NAMALWA (cell line): ENCODE data around the gene GGCX.
"Not testable (repeated sequence)": the region's sequence is repeated elsewhere in the genome, so short reads cannot be mapped to it uniquely, and the experiment has no call there.

ENCODE experiments used
- DNase-seq: peaks from one replicate; pipeline ENCODE4 v3.0.0-alpha.2; 2015; ENCODE audit warnings: low spot score

The GGCX gene

GRCh38 chr2:85594715-85595300 lies 33.5 kb upstream of the GGCX start:
- DNase-seq, result no peak

DNA sequence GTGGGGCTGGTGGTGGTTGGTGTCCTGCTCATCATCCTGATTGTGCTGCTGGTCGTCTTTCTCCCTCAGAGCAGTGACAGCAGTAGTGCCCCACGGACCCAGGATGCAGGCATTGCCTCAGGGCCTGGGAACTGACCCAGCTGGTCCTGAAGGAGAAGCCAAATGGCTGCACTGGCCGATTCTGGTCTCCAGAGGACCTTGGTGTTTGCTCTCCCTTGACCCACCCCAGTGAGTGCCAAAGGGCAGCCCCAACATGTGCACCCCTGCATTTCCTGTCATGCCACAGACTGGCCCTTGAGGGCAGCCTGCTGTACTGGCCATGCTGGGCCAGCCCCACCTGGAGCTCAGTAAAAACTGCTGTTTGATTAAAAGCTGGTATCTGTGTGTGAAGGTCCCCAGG lies 31.7 kb upstream of the GGCX start:
- DNase-seq, result no peak

DNA sequence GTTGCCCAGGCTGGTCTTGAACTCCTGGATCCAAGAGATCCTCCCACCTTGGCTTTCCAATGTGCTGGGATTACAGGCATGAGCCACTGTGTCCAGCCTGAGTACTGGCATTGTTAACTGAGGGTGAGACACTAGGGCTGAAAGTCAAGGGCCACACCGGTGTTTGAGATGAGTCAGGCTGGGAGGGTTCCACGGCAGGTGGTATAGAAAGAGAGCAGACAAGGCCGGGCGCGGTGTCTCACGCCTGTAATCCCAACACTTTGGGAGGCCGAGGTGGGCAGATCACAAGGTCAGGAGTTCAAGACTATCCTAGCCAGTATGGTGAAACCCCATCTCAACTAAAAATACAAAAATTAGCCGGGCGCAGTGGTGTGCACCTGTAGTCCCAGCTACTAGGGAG lies 31.0 kb upstream of the GGCX start:
- DNase-seq, result not testable (repeated sequence)

GRCh38 chr2:85591563-85591962 lies 30.3 kb upstream of the GGCX start:
- no peak for DNase-seq

GRCh38 chr2:85590950-85591349 lies 29.7 kb upstream of the GGCX start:
- no peak for DNase-seq

DNA sequence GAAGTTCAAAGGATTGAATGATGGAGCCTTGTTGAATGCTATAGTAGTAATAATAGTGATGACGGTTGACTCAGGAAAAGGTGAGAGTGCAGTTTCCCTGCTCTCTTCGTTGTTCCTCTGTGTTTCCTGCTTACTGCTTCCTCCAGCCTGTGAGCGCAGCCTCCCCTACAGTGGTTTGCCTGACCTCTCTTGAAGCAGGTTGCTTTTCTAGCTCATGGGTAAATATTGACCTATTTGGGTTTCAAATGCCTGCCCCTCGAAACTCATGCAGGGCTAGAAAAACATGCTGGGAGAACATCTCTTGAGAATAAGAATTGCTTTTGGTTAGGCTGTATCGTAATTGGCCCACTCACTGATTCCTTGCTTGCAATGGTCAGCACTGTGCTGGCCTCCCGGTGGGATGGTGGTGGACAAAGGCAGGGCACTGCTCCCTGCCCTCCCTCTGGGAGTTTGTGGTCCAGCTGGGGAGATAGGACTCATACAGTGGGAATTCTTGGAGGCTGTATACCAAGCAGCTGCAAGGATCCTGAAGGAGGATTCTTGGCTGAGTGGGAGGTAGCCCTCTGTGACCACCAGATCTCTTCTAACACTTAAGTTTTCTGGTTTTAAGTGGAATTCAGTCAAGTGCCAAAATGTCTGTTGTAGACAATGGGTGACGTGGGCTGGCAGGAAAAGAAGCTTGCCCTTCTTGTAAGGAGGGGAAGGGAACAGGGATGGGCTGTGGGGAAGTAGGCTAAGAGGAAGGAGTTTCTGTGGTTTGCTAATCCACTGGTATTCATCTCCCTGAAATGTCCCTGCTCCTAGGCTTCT lies 28.9 kb upstream of the GGCX start:
- no peak for DNase-seq

DNA sequence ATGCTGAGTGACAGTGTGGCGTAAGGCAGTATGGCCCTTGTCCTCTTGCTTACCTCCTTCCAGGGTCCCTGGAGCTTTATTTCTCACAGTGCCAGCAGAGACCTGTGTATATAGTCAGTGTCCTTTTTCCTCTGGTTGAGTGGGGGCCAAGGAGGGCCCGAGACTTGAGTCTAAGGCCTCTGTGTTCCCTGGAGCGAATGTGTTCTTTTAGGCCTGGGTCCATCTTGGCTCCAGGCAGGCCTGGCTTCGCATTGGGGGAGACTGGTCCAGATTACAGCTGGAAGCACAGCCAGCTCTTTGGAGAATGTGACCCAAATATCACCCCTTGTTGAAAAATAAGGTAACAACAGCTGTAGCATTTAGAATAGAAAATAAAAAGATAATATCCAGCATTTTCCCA lies 27.9 kb upstream of the GGCX start:
- DNase-seq, result no peak

GRCh38 chr2:85588645-85589044 lies 27.4 kb upstream of the GGCX start:
- DNase-seq, result no peak

DNA sequence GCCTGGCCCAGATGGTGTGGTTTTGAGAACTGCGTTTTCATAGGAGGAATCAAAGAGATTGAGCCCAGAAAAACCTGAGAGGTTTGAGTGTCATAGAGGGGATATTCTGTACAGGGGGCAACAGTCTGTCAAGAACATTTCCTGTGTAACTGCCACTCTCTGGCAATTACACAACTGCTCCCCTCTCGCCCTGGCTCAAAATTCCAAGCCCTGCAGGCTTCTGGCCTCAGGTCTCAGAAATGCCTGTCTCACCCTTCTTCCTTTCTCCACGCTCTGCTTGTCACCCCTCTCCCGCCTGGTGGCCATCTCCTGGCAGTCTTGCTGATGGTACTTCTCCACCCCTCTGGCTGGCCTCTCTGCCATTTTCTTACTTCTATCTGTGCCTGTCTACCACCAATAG lies 26.9 kb upstream of the GGCX start:
- no peak for DNase-seq

GRCh38 chr2:85585781-85586105 lies 24.4 kb upstream of the GGCX start:
- no peak for DNase-seq

DNA sequence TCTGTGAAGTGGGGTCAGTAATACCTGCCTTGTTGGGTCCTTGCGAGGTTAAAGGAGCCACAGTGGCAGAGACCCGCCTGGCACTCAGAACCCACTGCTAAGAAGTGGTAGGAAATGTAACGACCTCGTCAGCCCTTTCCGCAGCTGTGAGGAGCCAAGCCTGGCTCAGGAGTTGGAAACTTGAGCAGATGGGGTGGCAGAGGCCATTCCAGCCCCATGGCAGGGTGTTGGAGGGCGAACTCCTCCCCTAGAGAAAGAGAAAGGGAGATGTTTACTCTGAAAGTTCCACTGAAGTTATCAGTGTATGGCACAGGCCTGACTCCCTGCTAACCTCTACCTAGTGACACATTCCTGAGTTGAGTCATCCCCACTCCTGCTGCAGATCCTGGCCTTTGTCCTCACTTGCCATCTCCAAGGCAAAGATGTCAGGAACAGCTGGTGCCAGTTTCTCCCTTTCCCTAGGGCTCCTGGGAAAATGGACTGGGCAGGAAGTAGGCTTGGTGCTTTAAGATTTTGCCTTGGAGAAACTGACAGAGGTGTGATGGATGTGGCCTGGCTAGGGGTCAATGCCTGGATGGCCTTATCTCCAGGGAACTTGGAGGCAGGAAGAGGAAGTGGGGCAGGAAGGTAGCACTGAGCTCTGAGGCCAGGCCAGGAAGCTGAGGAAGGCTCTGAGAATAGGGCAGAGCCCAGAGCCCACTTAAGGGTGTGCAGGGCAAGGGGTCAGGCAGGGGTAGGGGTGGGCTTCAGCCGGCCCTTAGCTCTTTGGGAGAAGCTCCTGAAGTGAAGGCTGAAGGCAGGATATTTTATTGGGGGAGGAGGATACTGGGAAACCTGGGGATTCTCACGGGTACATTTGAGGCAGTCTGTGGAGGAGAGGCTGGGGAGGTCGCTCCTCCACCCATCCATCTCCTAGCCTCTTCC lies 23.8 kb upstream of the GGCX start:
- no peak for DNase-seq

DNA sequence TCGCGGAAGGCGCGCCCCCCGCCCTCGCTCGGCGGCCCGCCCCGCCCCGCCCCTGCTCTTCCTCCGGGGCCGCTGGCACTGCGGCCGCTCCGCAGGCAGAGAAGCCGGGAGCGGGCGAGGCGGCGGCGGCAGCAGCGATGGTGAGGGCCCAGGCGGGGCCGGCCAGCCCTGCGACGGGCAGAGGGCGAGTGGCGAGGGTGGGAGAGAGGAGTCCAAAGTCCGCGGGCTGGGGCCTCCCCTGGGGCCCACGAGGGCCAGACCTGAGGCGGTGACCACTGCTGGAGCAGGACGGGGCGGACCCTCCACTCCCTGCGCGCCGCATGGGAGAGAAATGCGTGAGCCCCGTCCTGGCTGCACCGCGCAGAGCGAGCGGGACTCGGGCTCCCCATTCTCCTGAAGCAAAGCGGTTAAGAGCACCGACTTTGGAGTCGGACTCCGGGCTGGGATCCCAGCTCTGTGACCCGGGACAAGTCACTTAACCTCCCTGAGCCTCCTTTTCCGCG lies 23.1 kb upstream of the GGCX start, which contains the start of gene VAMP5:
VAMP5 (plus strand) TSS at position 78 of the 503 bp plus-strand sequence; CDS start at position 138, 60 bp downstream.
- DNase-seq, result no peak

DNA sequence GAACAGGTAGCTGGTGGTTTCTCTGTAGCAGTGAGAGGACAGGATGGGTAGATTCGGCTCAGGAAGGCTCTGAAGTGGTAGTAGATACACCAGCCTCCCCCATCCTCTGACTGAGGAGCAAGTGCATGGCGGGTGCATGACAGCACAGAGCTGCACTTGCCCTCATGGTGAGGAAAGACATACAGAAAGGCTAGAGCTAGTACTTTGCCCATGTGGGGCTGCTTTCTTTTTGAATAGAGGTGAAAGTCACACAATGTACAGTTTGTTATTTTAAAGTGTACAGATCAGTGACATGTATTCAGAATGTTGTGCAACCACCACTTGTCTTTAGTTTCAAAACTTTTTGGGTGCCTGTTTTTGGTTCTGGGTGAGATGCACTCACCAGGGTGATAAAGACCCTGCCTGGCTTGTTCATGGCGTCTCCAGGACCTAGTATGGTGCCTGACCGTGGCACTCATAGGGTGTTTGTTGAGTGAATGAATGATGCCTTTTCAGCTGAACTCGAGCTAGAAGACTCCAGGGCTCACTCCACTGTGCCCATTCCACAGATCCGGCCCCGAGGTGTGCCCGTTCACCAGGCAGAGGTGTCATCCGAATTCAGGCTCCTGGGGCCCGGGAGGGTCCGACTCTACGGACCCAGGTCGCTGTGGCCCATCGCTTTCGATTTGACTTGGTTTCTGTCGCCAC lies 22.5 kb upstream of the GGCX start:
- no peak for DNase-seq

- DNase-seq, result no peak
Observed at GRCh38 chr2:85582492-85582891, 21.2 kb upstream of the GGCX start.

DNA sequence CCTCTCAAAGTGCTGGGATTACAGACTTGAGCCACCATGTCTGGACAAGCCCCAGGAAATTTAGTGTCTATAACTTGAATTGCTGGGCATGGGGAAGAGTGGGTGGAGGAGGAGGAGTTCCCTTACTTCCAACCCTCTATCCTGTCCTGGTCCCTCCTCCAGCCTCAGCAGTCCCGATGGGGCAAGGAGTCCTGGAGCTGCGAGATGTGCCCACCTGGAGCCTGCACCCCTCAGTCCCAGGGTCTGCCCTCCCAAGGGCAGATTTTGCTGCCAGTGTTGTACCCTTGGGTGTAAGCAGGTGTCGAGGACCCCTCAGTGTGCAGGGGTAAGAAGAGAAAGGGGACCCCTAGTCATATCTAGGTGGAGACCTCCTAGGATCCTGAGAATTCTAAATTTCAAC lies 18.9 kb upstream of the GGCX start:
- DNase-seq, result no peak

DNA sequence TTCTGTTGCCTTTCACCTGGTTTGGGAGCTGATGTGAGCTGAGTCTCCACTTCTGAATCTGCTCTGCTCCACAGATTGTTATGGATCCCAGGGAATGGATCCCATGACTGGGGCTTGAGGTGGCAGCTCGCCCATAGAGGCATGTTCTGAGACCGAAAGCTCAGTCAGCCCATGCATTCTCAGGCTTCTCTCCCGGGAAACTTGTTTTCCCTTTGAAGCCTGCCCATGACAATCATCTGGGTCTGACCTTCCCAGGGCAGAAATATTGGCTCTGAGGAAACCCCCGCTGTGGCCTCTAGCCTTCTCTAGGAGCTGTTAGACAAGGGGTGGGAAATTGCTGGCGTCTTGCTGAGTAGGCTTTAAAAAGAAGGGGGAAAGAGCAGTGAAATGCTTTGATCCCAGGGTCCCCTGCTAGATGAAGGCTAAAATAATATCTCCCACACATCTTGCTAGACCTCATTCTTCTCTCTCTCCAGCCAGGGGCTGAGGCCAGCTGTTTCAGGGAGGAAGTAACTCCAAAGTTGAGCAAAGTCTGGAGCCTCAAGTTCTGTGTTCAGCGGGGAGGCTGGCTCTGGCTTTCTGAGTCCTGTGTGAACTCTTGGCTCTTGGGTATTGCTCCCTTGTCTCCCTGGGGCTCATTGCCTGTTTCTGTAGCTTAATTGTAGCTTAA lies 18.1 kb upstream of the GGCX start:
- peak; percentile 43 for DNase-seq

- DNase-seq, result peak; percentile 79
Observed at GRCh38 chr2:85578243-85579180, 17.2 kb upstream of the GGCX start.

- DNase-seq, result peak; percentile 61
Observed at GRCh38 chr2:85577386-85578242, 16.3 kb upstream of the GGCX start, which contains the start of gene VAMP8. TSS of gene VAMP8 (plus strand) at chr2:85577586. CDS start at chr2:85577647, 61 bp downstream.

DNA sequence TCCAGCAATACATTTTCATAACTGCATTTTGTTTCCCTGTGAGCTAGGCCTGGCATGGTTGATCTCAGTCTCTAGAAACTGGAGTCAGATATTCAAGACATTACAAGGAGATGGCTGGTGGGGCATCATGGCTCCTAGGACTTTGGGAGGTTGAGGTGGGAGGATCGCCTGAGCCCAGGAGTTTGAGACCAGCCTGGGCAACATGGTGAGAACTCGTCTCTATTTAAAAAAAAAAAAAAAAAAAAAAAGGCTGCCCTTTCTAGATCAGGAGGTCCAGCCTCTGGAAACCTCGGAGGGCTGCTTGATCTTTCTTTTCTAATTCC lies 15.7 kb upstream of the GGCX start:
- DNase-seq, result no peak
